ENCODE measurements around the gene RASSF3.
"Not testable (repeated sequence)": the region's sequence is repeated elsewhere in the genome, so short reads cannot be mapped to it uniquely, and the experiment has no call there.

RASSF3 gene

GRCh38 chr12:64649487-64649886, 39.2 kb downstream of the RASSF3 start:
- no peaks in the 10 kb centered on the region for H3K27me3 Mint-ChIP-seq (ENCODE audit: low read depth, poor library complexity)
- peaks cover 23% of the 10 kb centered on the region for H3K4me1 Mint-ChIP-seq
- H3K4me3 Mint-ChIP-seq = no peak overlapping the region
- peaks cover 7% of the 10 kb centered on the region for H3K36me3 Mint-ChIP-seq (ENCODE audit: low read depth)
- no peak for DNase-seq
- peak overlapping the region; percentile 89 for H3K27ac Mint-ChIP-seq
- no peak for TF ChIP-seq CTCF (IDR thresholded peaks at IDR 0.05)
- no peaks in the 10 kb centered on the region for H3K9me3 Mint-ChIP-seq

GRCh38 chr12:64650762-64651161, 40.5 kb downstream of the RASSF3 start:
- H3K4me1 Mint-ChIP-seq = peaks cover 23% of the 10 kb centered on the region
- no peaks in the 10 kb centered on the region for H3K27me3 Mint-ChIP-seq (ENCODE audit: low read depth, poor library complexity)
- peaks cover 10% of the 10 kb centered on the region for H3K36me3 Mint-ChIP-seq (ENCODE audit: low read depth)
- H3K9me3 Mint-ChIP-seq = no peaks in the 10 kb centered on the region
- H3K4me3 Mint-ChIP-seq = no peak overlapping the region
- H3K27ac Mint-ChIP-seq = peak overlapping the region; percentile 44
- TF ChIP-seq CTCF (IDR thresholded peaks at IDR 0.05) = no peak
- DNase-seq = no peak

- DNase-seq = no peak
- H3K36me3 Mint-ChIP-seq (ENCODE audit: low read depth) = peaks cover 17% of the 10 kb centered on the region
- no peaks in the 10 kb centered on the region for H3K27me3 Mint-ChIP-seq (ENCODE audit: low read depth, poor library complexity)
- no peak for TF ChIP-seq CTCF (IDR thresholded peaks at IDR 0.05)
- peak overlapping the region; percentile 55 for H3K27ac Mint-ChIP-seq
- no peaks in the 10 kb centered on the region for H3K9me3 Mint-ChIP-seq
- no peak overlapping the region for H3K4me3 Mint-ChIP-seq
- peaks cover 36% of the 10 kb centered on the region for H3K4me1 Mint-ChIP-seq
These were observed 42.1 kb downstream of the RASSF3 start for GRCh38 chr12:64652346-64652745.

- DNase-seq = no peak
- H3K27me3 Mint-ChIP-seq (ENCODE audit: low read depth, poor library complexity) = no peaks in the 10 kb centered on the region
- H3K27ac Mint-ChIP-seq = peak overlapping the region; percentile 55
- no peaks in the 10 kb centered on the region for H3K9me3 Mint-ChIP-seq
- H3K36me3 Mint-ChIP-seq (ENCODE audit: low read depth) = peaks cover 14% of the 10 kb centered on the region
- H3K4me3 Mint-ChIP-seq = no peak overlapping the region
- TF ChIP-seq CTCF (IDR thresholded peaks at IDR 0.05) = no peak
- peaks cover 38% of the 10 kb centered on the region for H3K4me1 Mint-ChIP-seq
These were observed 42.8 kb downstream of the RASSF3 start for GRCh38 chr12:64653123-64653522.

- DNase-seq; H3K9me3 Mint-ChIP-seq; H3K27ac Mint-ChIP-seq; H3K4me3 Mint-ChIP-seq; H3K27me3 Mint-ChIP-seq (ENCODE audit: low read depth, poor library complexity): not testable (repeated sequence)
- peaks cover 16% of the 10 kb centered on the region for H3K36me3 Mint-ChIP-seq (ENCODE audit: low read depth)
- H3K4me1 Mint-ChIP-seq = peaks cover 42% of the 10 kb centered on the region
These were observed 43.6 kb downstream of the RASSF3 start for GRCh38 chr12:64653907-64654306.

GRCh38 chr12:64655141-64655540, 44.8 kb downstream of the RASSF3 start:
- no peak overlapping the region for H3K4me3 Mint-ChIP-seq
- DNase-seq = no peak
- H3K27me3 Mint-ChIP-seq (ENCODE audit: low read depth, poor library complexity) = no peaks in the 10 kb centered on the region
- peaks cover 37% of the 10 kb centered on the region for H3K4me1 Mint-ChIP-seq
- H3K9me3 Mint-ChIP-seq = no peaks in the 10 kb centered on the region
- H3K36me3 Mint-ChIP-seq (ENCODE audit: low read depth) = peaks cover 16% of the 10 kb centered on the region
- no peak for TF ChIP-seq CTCF (IDR thresholded peaks at IDR 0.05)
- no peak overlapping the region for H3K27ac Mint-ChIP-seq

All from nephron progenitor cell (in vitro differentiated cells).